Jurkat, Clone E6-1 (cell line): ENCODE measurements around the gene TGFBR2. TPM values are rescaled to one million over a fixed set of nuclear protein-coding genes. Genes with fewer than 3 reads are reported as not detected.

Experiments used
- DNase-seq: peaks from one replicate; pipeline ENCODE4 v3.0.0-alpha.2; 2011; ENCODE audit warnings: low read depth, low spot score
- H3K4me3 ChIP-seq: 2 replicates; pipeline ENCODE4 v1.5.1; 2011; ENCODE audit warnings: mild to moderate bottlenecking, low read length, control low read depth, moderate library complexity
- polyA plus RNA-seq: library from polyadenylated mRNA; unstranded; fragments of >200 nt; gene quantifications from one replicate; pipeline ENCODE4 v1.2.1, GENCODE V29; 2012; ENCODE audit warnings: missing spikeins; ENCODE audit not compliant: insufficient read length, insufficient read depth

The TGFBR2 gene
- polyA plus RNA-seq, result 10.0 TPM

DNA sequence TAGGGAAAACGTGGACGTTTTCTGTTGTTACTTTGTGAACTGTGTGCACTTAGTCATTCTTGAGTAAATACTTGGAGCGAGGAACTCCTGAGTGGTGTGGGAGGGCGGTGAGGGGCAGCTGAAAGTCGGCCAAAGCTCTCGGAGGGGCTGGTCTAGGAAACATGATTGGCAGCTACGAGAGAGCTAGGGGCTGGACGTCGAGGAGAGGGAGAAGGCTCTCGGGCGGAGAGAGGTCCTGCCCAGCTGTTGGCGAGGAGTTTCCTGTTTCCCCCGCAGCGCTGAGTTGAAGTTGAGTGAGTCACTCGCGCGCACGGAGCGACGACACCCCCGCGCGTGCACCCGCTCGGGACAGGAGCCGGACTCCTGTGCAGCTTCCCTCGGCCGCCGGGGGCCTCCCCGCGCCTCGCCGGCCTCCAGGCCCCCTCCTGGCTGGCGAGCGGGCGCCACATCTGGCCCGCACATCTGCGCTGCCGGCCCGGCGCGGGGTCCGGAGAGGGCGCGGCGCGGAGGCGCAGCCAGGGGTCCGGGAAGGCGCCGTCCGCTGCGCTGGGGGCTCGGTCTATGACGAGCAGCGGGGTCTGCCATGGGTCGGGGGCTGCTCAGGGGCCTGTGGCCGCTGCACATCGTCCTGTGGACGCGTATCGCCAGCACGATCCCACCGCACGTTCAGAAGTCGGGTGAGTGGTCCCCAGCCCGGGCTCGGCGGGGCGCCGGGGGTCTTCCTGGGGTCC, at the start of gene TGFBR2:
TSS of gene TGFBR2 (plus strand) at position 301 of the 731 bp plus-strand sequence. CDS start at position 584, 283 bp downstream.
- H3K4me3 ChIP-seq, result peak within 1 kb of the TSS; percentile 77
- peak; percentile 74 for DNase-seq

DNA sequence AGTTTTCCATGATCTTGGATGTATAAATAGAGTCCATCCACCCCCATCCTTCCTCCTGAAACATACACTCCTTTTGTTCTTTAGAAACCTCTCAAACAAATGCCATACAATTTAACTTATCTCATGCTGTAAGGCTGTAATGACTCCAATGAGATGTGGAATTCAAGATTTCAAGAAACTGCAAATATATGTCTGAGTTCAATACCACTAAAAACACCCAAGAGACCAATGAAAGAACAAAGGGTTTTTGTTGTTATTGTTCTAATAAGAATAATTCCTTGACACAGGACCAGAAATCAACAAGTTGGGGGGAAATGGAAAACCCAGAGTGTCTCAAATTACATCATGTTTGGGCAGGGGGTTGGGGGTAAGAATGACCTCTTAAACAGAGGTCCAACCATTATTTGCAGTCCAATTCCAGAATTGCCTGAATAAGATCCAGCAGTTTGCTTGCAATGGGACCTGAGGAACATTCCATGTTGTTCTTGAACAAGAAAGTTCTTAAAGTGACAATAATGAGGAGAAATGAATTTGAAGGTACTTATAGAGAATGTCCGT, 48.6 kb upstream of the TGFBR2 start:
- no peak for DNase-seq
- no peak overlapping the region for H3K4me3 ChIP-seq

DNA sequence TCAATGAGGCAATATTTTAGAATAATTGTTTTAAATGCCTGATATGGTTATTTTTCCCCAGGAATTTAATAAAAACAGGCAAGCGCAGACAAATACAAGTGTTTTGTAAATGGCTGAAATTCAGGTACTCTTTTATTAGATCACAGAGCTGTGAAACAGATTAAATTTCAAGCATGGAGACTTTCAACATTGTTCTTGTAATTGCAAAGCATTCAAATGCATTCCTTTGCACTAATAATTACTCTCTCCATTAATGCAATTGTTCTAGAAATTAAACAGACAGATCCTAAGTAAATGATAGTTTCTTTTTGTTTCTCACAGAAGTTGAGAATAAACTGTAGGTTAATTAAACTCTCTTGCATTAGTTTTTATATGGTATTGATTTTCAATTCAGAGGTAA, 42.4 kb upstream of the TGFBR2 start:
- DNase-seq, result no peak

DNA sequence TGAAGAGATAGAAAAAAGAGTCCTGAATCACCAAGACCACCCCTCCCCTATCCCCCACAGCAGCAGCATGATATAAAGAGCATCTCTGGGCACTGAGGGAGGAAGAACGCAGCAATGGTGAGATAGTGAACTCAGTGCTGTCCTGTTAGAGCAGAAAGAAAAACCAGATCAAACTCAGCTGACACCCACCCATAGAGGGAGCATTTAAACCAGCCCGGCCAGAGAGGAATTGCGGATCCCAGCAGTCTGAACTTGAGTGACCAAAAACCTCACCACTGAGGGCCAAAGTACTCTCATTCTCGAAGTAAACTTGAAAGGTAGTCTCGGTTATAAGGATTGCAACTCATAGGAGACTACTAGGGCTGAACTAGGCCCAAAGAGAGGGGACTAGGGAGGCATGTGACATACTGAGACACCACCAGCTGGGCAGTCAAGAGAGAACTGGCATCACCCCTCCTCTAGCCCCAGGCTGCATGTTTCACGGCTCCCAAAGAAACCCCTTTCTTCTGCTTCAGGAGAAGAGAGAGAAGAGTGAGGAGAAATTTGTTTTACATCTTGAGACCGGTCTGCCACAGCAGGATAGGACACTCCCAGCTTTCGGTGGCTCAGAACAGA, 39.2 kb upstream of the TGFBR2 start:
- DNase-seq, result no peak
- H3K4me3 ChIP-seq, result no peak overlapping the region

More for the DNA sequence above, 42.4 kb upstream of the TGFBR2 start:
- H3K4me3 ChIP-seq, result no peak overlapping the region

DNA sequence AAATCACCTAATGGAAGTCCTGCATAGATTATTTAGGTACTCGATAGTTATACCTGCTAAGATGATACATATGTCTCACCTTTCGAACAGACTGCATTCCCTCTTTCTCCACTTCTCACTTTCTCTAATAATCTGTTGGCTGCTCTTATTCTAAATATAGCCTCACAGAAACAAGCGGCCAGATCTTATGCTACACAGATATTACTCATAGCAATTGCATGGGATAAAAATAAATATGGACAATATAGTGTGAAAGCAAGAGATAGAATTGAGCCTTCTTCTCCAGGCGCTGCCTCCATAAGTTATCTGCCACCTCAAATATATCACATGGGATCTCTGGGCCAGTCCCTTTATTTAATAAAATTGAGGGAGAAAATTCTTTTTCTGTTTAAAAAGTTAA, 29.5 kb upstream of the TGFBR2 start:
- no peak for DNase-seq
- no peak overlapping the region for H3K4me3 ChIP-seq

DNA sequence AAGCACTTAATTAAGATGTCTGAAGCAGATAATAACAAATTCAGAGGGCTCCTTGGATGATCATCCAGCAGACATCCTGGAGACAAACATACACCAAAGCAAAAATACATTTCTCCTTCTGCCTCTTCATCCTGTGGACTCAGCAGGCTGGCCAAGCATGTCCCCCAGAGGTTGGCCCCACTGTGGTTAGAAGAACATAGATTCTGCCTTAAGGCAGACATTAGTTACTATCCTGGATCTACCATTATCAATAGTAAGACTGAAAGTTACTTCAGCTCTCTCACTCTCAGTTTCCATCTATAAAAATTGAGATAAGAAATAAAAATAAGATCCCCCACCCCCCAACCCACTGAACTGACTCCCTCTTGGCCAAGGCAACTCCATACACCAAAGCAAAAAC, 28.6 kb upstream of the TGFBR2 start:
- H3K4me3 ChIP-seq, result no peak overlapping the region
- DNase-seq, result no peak

DNA sequence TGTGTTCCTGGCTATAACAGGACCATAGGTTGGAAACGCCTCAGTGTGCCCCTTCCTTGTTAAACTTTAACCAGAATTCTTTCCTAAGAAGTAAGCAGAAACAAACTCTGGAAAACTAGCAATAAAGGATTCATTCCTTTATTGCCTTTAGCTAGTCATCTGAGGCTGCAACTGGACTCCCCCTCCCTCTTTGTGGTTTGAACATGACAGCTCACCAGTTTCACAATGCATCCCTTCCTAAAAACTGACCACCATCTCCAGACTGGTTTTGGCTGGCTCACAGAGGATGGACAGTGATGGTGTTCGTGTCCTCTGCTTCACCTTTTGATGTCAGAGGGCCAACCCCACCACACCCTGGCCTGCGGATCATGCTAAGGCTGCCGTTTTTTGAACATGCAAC, 27.9 kb upstream of the TGFBR2 start:
- no peak for DNase-seq

DNA sequence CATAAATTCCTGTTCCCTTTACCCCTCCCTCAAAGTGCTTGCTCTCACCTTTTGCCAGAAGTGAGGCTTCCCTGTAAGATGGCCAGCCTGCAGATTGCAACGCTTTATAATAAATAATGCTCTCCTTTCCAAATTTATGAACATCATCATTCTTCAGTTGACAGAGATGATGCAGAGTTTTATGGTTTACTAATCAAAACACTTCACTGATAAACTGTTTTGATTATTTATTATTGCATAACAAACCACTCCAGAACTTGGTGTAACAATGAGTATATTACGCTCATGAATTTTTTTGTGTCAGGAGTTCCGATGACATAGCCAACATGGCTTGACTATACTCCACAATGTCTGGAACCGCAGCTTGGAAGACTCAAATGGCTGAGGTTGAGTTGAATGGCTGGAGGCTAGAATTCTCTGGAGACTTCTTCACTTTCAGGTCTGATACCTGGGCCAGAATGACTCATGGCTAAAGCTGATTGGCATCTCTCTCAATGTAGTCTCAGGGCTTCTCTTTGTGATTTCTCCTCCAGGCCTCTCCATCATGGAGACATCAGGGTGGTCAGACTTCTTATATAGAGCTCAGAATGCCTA, 27.3 kb upstream of the TGFBR2 start:
- no peak overlapping the region for H3K4me3 ChIP-seq
- DNase-seq, result no peak

More for the DNA sequence above, 27.9 kb upstream of the TGFBR2 start:
- no peak overlapping the region for H3K4me3 ChIP-seq

DNA sequence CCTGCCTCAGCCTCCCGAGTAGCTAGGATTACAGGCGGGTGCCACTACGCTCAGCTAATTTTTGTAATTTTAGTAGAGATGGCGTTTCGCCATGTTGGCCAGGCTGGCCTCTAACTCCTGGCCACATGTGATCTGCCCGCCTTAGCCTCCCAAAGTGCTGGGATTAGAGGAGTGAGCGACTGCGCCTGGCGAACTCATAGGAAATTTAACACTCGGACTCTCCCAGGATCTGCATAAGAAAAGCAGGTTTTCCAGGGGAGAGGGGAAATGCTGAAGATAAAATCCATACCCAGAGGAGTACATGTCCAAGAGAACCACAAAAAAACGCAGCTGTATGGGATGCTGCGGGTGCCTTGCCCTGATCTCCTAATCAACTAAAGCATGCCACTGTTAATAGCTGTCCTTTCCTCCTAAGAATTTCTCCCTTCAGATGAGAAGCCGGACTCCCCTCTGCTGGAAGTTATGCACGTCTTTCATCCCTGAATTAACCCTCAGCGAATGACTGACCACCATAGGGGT, 25.3 kb upstream of the TGFBR2 start:
- no peak overlapping the region for H3K4me3 ChIP-seq
- DNase-seq, result no peak

DNA sequence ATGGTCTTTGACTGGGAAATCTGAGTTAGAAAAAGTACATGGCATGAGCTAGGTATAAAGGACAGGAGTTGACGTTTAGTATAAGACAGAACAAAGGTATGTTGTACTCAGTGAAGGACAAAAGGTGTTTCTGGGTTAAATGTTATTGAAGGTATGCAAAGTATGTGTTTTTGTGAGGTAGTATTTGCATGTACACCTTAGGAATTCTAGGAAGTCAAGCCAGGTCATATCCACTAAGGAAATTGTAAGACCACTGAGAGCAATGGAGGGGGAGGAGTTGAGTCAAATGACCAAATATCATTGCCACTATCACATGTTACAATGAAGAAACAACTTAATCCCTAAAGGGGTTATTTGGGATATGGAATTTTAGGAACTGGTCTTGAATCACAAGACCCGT, 24.4 kb upstream of the TGFBR2 start:
- no peak for DNase-seq
- H3K4me3 ChIP-seq, result no peak overlapping the region

DNA sequence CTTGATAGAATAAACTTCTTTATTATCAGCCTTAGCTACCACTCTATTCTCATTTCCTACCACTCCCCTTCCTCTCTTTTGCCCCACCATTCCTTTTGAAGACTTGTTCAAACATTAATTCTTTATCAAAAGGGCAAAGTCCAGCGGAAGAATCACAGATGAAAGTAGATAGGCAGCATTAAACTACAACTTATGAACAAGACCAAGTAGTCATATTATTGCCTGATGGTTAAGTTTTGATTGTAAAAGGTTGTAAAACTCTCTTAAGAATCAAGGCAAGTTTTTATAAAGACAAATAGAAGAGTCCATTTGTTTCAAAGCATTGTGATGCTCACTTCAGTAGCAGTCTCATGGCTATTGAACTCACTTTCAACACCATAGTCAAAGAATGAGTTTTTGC, 22.4 kb upstream of the TGFBR2 start:
- H3K4me3 ChIP-seq, result no peak overlapping the region
- no peak for DNase-seq

DNA sequence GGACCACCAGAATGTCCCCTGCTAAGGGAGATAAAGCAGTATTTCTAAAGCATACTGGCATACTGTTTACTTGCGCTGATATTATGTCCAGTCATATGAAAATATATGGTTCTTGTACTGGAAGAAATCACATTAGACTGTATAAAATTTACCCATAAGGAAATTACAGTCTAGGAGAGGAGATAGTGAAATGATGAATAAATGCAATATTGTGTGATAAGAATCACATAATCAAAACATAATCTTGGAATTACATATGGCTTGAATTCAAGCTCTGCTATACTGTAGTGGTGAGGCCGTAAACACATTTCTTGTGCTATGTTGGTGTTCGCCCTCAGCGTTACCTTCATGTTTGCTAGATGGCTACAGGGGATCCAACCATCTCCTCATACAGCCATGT, 20.7 kb upstream of the TGFBR2 start:
- no peak for DNase-seq
- H3K4me3 ChIP-seq, result no peak overlapping the region

DNA sequence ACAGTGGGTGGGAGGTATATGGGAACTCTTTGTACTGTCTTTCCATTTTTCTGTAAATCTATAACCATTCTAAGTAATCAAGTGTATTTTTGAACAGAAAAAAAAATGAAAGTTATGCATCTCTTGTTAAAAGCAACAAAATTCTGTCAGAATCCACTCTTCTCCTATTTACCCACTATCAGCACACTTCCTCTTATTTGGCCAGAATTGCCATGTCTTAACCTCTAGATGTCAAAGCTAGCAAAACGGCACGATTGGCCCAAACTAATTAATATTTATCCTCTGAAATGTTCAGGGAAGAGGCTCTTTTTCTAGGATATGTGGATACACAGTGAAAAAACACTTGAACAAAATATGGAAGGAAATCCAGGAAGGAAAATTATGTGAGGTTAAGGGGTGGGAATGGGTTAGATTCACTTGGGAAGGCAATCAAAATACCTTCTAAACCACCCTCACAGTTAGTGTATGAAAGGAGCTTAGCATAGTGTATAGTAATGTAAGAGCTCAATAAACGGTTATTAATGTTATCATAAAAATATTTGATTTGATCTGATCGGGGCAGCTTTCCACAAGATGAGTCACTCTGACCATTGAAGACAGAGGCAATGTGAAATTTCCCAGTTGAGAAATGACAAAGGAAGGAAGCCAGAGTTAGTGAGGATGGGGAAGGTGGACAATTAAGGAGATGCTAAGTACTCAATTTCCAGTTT, 20.1 kb upstream of the TGFBR2 start:
- no peak for DNase-seq
- no peak overlapping the region for H3K4me3 ChIP-seq

DNA sequence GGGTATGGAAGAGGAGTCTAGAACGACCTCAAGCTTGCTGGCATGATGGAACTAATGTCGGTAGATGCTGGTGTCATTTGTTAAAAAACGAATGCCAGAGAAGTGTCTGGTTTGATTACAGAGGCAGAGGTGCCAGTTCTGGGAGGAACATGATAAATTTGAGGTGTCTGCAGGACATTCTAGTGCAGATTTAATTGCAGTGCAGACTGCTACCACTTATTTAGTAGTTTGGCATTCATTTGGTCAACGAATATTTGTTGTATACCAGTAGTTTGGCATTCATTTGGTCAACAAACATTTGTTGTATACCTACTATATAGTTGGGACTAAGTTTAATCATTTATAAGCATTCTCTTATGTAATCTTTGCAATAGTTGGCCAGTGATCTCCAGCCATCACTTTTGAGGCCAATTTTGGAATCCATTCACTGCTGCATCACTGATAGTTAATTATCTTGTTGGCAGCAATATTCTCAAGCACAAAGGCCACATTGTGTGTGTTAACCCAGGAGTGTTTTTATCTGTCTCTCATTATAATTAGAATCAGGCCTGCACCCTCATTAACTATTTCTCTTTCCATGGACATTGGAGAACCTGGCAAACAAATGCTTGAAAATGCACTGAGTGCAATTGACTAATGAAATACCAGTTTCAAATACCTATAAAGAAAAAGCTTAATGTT, 19.5 kb upstream of the TGFBR2 start:
- no peak for DNase-seq
- H3K4me3 ChIP-seq, result no peak overlapping the region

DNA sequence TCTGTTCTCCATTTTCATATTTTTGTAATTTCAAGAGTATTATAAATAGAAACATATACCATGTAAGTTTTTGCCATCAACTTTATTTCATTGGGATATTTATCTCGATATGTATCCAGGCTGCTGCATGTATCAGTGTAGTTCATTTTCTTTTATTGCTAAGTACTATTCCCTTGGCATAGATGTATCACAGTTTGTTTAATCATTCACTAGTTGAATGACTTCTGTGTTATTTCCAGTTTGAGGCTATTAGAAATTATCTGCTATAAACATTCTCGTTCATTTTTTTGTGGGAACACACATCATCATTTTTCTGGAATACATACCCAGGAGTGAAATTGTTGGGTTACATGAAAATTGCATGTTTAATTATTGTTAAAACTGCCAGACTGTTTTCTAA, 18.5 kb upstream of the TGFBR2 start:
- no peak overlapping the region for H3K4me3 ChIP-seq
- no peak for DNase-seq

DNA sequence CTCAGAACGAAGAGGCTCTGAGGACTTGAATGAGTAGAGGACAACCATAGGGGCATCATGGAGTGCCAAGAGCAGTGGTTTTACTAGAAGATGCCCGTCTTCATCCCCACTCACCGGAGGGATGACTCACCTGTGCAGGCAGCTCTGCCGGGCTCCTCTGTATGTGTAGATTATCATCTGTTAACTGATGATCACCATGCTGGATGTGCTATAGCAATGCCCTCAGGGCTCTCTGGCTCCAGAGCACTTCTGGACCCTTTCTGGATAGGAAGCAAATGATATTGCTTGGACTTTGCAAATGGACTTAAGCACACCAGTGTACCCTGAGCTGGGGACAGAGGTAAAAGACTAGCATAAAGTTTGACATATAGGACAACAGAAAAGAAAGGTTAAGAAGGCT, 10.2 kb upstream of the TGFBR2 start:
- no peak overlapping the region for H3K4me3 ChIP-seq
- DNase-seq, result no peak

DNA sequence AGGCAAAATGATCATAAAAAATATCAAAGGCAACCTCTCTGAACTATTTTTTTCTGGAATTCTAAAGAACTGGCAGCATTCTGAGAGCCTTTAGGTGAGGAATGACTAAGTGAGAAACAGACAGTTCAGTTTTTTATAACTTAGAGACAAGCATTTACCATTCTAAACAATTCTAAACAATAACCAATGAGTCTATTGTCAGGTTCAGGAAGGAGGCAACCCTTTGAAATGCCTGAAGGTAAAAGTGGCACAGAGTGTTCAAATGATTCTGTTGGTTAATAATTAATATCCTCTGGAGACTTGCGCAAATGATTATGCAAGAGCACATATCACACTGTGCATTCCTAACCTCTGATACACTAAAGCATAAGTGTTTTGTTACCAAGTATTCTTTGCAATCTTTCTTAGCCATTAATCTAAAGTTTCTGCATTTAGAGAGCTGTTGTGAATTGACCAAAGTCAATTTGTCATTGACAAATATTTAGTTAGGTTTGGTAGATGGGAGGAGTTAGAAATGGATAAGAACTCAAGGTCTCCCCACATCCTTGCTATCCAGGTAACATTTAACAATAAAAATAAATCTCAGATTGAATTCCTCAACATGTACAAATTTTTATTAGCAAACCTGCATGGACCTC, 9.2 kb upstream of the TGFBR2 start:
- DNase-seq, result no peak
- H3K4me3 ChIP-seq, result no peak overlapping the region

DNA sequence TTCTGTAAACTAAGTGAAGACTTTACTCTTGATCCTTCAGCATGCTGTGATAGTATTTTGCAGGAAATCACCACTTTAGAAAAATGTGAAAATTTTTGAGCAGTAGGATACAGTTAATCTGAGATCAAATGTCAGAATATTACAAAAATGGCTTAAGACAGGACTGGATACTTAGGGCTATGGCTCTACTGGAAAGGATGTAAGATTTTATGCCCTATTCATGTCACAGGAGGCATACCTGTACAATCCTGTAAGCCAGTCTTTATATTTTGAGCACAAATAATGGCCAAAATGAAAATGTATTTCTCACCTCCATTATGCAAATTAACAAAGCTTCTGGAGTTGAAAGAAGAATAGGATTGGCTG, 8.6 kb upstream of the TGFBR2 start:
- H3K4me3 ChIP-seq, result no peak overlapping the region
- DNase-seq, result no peak
